ENCODE results near the gene KLF1.
"Not testable (repeated sequence)": the region's sequence is repeated elsewhere in the genome, so short reads cannot be mapped to it uniquely, and the experiment has no call there.

KLF1 gene

DNA sequence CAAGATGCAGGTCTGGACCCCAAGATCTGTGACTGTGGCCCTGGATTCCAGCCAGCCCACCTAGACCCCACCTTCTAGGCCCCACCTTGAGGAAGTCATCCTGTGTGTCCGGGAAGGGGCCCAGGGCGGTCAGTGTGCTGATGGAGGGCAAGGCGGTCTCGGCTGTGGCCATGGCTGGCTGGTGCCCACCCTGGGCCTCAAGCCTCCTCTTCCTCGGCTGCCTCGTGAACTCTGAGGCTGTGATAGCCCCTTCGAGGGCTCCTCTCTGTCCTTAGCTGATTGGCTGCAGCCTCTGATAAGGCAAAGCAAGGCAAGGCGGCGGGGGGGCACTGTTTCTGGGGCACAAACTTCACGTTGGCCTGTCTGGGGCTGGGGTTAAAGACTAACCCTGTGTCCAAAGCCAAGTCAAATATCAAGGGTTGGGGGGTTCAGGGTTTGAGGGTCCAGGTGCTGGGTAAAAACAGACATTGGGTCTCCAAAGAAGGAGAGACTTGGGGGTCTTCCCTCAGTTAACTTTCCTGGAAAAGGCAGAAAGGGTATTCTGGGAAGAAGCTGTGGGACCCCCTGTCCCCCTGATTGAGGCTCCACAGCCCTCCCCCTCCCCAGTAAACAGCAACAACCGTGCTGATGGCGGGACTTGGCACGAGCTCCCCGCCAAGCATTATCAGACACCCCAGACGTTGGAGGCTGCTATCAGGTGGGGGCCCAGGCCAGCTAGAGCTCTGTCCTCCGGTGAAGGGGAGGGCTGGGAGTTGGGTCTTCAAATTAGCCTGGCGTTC, at the start of gene KLF1:
Gene KLF1 (minus strand): TSS at position 233 of the 779 bp plus-strand sequence. CDS start 61 bp downstream, at position 172.
- no peak for DNase-seq (ENCODE audit: low read depth in 2 of 2)

DNA sequence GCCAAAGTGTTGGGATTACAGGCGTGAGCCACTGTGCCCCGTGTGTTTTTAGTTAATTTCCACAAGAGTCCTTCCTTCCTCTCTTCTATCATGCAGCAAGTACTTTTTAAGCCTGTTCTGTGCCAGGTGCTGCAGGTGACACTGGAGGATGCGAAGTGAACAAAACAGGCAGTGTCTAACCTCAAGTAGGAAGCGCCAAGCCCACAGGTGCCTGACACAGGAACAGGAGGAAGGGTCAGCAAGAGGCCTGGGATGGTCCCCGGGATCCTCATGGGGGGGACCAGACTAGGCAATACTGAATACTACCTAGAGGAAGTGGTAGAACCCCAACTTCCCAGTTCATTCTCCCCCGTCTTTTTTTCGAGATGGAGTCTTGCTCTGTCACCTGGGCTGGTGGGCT, 49.6 kb upstream of the KLF1 start:
- DNase-seq (ENCODE audit: low read depth in 2 of 2) = no peak

DNA sequence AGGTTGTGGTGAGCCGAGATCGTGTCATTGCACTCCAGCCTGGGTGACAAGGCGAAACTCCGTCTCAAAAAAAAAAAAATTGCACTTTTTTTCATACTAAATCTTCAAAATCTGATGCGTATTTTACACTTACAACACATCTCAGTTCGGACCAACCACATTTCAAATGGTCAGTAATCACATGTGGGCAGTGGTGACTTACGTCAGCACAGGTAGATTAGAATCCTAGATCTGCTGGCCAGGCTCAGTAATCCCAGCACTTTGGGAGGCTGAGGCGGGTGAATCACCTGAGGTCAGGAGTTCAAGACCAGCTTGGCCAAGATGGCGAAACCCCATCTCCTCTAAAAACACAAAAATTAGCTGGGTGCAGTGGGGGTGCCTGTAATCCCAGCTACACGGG, 48.1 kb upstream of the KLF1 start:
- DNase-seq (ENCODE audit: low read depth in 2 of 2) = no peak

DNA sequence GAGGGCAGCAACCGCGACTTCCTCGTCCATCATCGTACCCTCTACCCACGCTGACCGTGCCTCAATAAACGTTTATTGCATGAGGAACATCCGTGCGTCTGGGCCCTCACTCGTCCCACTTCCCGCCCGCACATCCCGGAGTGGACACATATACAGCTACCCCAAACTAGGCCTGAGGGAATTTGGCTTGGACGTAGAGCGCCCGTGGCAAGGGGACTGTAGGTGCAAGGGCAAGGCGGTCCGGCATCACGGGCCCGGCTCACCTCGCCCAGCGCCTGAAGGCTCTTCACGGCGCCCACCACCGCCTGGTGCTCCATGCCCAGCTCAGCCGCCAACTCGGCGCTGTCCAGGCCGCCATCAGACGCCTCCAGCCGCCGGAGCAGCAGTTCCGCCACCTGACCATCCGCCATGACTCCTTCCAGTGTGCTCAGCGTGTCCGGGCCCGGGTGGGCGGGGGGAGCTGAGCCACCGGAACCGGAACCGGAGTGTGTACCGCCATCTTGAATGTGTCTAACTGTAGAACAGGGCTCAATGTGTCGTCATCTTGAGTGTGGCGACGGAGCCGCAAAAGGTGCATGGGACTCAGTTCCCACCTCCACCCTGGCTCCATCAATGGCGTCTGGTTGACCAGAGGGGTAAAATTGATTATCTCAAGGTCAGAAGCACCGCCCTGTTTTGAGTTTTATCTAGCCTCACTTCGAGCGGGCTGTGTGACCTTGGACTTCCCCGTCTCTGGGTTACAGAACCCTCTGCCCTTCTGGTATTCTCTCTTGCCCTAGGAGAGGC, 46.5 kb upstream of the KLF1 start, which contains the start of gene FARSA:
Gene FARSA (minus strand): TSS at position 425 of the 786 bp plus-strand sequence. CDS start 15 bp downstream, at position 410.
- peak; percentile 85 to 90 for DNase-seq (ENCODE audit: low read depth in 2 of 2)

DNA sequence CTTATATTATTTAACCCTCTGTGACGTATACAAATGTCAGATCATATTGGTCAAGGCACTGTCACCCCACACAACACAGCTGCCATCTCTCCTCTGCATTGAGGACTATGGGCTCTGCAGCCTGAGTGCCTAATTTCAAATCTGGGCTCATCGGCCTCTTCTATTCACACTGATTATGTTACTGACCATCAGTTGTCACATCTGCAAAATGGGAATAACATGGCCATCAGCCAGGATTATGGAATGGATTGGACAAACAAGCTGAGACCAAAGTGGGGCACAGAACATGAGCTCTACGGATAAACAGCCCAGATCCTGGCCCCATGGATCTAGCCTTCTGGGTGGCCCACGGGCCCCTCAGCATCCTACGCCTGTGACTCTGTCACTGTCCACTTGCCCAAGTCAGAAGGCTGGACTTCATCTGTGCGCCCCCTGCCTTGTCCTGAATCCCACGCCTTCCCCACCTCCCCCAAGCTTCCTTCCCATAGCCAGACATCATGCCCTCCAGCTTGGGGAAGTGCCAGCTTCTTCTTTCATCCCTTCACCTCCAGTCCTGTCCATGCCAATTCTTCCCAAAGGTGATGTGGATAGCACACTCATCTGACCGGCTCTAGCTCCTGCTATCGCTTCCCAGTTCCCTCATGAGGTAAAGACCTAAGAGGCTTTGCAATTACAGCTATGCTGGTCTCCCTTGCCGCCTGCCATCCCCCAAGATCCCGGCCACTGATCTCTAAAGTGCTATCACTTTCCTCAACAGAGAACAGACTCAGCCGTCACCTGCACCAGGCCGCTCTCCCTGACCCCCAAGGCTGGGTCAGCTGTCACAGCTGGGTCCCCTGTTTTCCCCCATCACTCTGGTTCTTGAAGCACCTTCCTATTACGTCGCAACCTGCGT, 45.6 kb upstream of the KLF1 start:
- DNase-seq (ENCODE audit: low read depth in 2 of 2) = no peak

DNA sequence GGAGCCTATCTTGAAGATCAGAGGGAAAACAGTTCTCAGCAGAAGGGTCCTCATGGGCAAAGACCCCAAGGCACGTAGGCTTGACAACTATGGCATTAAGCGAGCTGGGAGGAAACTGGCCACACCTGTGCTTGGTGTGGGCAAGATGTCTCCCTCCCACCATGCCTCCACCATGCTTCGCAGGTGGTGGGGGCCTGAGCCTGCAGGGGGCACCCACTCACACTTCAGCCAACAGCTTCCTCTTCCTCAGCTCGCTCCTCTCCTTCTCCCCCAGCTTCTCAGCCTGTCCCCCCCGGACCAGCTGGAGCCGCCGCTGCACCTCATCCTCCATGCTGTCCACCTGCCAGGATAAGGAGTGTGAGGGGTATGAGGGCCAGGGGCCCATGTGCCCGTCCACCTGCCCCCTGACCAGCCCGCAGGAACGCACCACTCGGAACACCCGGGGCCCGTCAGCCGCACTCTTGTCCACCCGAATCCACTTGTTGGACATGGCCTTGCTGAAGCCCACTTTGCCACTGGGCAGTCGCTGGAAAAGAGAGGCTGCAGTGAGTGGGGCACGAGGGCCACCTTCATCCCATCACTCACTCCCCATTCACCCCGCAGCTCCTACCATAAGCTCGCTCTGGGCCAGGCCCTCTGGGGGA, 43.1 kb upstream of the KLF1 start:
- no peak for DNase-seq (ENCODE audit: low read depth in 2 of 2)

DNA sequence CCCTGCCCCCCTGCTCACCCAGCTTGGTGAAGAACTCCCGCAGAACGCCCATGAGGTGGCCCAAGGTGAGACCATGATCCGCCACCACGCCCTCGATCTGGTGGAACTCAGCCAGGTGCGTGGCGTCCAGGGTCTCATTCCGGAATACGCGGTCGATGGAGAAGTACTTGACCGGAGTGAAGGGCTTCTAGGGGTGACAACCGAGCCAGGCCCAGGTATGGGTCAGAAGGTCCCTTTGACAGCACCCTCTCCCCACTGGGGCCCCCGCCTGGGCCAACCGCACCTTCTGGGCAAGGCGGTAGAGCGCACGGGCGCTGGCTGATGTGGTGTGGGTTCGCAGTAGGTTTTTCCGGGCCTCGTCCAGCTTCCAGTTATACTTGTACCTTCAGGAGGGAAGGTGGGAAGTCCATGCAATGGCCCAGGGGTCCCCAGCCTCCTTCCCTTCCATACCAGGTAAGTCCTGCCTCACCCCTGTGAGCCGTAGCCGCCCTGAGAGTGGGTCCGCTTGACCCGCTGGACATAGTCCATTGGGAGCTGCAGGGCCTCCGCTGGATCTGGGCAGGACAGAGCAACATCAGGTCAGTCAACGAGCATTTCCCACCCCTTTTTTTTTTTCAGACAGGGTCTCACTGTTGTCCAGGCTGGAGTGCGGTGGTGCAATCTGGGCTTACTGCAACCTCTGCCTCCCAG, 37.8 kb upstream of the KLF1 start:
- no peak for DNase-seq (ENCODE audit: low read depth in 2 of 2)

DNA sequence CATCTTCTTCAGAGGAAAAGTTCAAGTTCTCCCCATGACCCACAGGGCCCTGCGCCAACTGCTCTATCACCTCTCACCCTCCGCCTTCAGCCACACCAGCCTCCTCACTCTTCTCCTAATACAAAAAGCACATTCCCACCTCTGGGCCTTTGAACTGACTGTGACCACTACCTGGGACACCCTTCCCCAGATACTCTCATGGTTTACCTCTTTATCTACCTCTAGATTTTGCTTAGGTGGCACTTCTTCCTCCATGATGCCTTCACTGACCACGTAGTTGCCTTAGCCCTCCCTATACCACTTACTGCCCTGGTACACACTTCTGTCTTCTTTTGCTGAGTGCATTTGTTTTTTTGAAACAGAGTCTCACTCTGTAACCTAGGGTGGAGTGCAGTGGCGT, 36.0 kb upstream of the KLF1 start:
- DNase-seq (ENCODE audit: low read depth in 2 of 2) = no peak

DNA sequence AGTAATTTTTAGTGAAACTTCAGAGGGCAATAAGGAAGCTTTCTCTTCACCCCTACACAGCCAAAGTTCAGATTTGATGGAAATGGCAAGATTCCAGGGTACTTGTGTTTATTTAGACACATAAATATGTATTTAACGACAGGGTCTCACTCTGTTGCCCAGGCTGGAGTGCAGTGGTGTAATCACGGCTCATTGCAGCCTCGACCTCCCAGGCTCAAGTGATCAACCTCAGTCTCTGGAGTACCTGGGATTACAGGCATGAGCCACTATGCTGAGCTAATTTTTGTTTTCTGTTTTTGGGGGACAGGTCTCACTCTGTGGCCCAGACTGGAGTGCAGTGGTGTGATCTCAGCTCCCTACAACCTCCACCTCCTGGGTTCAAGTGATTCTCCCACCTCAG, 34.0 kb upstream of the KLF1 start:
- DNase-seq (ENCODE audit: low read depth in 2 of 2) = no peak

DNA sequence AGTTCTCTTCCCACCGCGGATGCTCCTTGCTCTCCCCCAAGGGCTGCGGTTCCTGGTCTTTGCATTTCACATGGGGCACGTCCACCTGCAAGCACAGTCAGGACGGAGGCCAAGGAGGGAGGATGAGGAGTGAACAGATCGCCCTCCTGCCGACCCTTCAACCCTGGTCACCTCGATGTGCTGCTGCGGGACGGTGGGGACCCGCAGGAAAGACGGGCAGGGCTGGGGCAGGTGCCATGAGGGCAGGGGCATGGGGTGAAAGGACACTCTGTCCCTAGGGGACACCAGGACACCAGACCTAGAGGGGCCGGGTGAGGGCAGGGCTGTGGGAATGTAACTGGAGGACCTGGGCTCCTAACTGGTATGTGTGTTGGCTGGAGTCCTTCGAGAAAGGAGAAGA, 31.3 kb upstream of the KLF1 start:
- DNase-seq (ENCODE audit: low read depth in 2 of 2) = no peak

DNA sequence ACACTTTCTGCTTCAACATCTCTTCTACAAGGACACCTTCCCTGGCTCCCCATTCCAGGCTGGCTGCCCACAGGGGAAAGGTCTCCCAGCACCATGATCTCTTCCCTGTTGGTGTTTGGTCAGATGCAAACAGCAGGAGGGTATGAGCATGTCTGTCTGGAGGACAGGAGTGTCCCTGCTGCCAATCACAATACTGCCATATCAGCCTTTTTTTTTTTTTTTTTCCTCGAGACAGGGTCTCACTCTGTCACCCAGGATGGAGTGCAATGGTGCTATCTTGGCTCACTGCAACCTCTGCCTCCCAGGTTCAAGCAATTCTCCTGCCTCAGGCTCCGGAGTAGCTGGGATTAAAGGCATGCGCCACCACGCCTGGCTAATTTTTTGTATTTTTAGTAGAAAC, 28.9 kb upstream of the KLF1 start:
- not testable (repeated sequence) for DNase-seq (ENCODE audit: low read depth in 2 of 2)

DNA sequence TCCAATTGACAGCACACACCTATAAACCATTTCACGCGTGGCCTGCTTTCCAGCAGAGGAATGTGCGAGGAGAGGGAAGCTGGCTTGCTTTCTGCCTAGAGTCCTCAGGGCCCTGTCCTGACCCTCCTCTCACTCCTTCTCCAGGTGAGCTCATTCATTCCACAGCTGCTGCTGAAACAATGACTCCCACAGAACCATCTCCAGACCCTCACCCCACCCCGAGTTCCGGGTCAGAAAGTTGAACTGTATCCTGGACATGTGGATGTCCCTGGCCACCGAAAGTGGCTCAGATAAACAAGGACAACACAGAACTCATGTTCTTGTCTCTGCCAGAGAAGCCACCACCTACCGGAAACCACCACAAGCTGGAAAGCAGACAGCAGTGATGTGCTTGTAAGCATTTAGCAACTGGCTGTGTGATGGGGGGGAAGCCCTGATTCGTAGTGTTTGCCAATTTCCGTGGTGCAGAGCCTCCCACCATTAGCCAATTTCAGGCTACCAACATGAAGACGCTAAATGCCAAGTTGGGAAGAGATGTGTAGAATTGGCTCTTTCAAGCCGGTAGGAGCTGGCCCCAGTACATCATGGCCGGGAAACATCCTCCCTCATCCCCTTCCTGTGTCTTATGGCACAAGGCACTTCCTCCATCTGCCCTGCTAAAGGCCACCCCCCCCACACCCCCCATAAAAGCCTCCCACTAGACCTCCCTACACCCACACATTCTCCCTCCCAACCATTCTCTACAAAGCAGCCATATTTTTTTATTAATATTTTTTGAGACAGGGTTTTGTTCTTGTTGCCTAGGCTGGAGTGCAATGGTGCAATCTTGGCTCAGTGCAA, 27.1 kb upstream of the KLF1 start:
- no peak for DNase-seq (ENCODE audit: low read depth in 2 of 2)

DNA sequence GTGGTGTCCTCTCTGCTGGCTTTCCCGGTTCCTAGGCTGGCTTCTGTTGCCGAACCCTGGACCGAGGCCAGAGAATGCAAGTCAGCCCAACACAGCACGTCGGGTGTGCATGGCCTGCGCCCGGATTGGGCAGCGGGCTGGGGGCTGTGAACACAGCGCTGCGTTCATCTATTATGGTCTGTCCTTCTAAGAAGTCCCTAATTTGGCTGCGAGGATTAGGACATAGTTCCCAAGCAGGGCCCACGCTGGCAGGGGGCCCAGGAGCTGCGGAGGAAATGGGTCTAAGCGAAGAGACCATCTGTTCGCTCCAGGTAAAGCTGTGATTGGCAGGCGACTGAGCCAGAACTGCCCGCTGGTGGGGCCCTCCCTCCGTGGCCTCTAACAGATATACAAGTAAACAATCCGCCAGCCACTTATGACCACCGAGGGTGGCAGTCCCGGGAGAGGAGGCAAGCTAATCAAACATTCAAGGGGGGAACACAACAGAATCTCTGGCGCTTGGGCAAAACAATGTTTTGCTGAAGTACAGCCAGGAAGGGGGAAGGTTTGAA, 26.1 kb upstream of the KLF1 start:
- DNase-seq (ENCODE audit: low read depth in 2 of 2) = no peak

DNA sequence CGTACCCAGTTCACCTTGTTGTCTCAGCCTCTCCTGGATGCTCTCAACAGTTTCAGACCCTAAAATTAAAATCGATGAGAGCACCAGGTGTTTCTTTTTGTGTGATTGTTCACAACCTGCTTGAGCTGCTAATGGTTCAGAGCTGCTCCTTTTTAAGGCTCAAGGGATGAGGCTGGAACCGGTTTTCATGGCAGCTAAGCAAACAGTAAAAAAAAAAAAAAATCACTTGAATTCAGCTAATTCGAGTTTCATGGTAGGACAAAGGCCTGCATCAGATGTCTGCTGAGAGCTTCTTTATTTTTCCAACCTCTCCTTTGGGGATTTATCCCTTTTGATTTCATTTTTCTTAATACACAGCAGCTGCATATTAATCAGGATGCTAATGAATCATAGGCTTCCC, 25.6 kb upstream of the KLF1 start:
- no peak for DNase-seq (ENCODE audit: low read depth in 2 of 2)

DNA sequence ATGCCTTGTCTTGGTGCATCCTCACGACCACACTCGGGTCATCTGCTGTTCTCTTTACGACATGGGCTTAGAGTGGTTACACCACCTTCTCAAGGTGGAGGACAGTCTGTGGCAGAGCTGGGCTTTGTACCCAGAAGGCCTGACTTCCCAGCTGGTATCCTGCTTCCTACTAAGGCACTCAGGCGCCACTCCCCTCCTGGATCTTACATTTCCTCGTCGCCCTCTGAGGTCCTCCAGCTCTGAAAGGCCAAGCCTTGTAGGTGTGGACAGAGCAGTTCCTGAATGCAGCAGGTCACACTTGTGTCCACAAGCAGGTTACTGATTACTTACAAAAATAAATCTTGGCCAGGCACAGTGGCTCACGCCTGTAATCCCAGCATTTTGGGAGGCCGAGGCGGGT, 20.2 kb upstream of the KLF1 start:
- no peak for DNase-seq (ENCODE audit: low read depth in 2 of 2)

DNA sequence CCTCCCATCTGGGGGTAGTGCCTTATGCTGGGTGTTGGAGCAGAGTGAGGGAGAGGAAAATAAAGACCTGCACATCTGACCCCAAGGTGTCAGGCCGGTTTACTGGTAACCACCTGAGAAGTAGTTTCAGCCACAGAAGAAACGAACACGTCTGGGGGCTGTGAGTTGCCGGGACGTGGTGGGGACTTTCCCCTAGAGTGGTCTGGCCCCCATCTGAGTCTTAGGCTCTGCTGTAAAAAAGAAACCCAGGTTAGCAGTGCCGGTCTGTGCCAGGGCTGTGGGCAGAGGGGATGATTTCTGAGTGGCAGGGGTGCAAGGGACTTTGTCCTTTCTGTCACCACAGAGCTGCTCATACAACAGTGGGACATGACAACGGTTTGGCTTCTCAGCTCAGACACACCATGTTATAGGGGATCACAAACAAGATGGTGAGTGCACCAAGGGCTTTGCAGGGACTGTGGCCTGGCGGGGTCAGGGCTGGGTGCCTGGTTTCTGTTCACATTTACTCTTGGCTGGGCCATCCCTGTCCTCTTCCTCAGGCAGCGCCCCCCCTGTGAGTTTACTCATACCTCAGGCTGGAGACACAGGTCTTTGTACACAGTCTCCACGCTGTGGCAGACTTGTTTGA, 13.0 kb upstream of the KLF1 start:
- no peak for DNase-seq (ENCODE audit: low read depth in 2 of 2)

DNA sequence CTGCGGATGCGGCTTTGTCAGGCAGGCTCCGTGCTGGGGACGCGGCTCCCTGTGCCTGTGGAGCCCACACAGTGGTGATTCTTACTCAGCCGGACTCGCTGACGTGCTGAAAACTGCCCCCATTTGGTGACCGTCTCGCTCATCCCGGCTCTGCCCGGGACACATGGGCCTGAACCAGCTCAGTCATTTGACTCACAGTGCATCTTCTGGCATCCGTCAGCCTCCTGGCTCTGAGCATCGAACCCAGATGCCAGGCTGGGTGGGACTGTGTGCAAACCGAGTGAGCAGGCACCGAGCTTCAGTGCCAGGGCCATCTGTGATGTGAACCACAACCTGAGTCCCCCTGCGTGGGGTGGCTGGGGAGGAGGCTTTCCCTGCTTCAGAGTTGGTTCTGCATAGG, 9.5 kb upstream of the KLF1 start:
- no peak for DNase-seq (ENCODE audit: low read depth in 2 of 2)

DNA sequence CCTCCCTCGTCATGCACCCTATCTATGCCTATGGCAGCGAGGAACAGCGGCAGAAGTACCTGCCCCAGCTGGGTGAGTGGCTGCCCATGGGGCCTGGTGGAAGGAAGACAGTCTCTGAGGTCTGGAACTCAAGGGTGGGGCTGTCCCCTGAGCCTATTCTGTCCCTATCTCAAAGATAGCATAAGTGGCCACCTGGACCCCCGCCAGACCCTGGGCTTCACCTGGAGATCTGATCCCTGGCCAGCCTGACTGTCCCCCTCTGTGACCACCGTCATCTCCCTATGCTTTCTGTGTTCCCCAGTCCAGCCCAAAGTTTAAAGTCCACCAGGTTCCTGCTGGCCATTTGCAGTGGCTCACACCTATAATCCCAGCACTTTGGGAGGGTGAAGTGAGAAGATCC, 6.6 kb upstream of the KLF1 start:
- no peak for DNase-seq (ENCODE audit: low read depth in 2 of 2)

DNA sequence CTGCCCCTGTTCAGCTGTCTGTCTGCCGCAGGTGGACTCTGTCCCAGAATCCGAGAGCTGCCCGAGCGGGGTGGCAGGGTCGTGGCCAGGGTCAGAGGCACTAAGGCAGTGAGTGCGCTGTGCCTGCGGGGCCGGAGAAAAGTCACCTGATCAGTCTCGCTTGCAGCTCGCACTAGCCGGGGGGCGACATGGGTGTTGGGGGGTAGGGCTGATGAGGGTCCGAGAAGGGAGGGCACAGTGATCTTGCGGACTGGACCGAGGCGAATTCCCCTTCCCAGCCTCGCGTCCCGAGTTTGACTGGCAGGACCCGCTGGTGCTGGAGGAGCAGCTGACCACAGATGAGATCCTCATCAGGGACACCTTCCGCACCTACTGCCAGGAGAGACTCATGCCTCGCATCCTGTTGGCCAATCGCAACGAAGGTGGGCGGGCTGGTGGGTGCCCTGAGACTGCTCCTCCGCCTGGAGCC, 4.6 kb upstream of the KLF1 start:
- no peak for DNase-seq (ENCODE audit: low read depth in 2 of 2)
